Suprapubic skin (tissue), 3 donors: Measurements from ENCODE around the gene FRMD4A.
"Not testable (repeated sequence)": the region's sequence is repeated elsewhere in the genome, so short reads cannot be mapped to it uniquely, and the experiment has no call there.

Source experiments
- POLR2A ChIP-seq, 2 donors: fragments of 450-650 bp; IDR thresholded peaks; one replicate each; pipeline ENCODE4 v1.6.1; 2017; ENCODE audit warnings: antibody characterized with exemption in 2 of 2, mild to moderate bottlenecking in 2 of 2, moderate library complexity in 2 of 2
- TF ChIP-seq, protein P1 (sequence below), 2 donors: fragments of 200-600 bp in 1 of 2; fragments of 450-650 bp in 1 of 2; sonication (generic) in 1 of 2; IDR thresholded peaks; one replicate each; pipeline ENCODE4 v1.5.1; 2016 to 2019; ENCODE audit warnings: antibody characterized with exemption in 2 of 2, mild to moderate bottlenecking in 1 of 2, moderate library complexity in 1 of 2

GRCh38 chr10:14228798-14229197 lies 101.9 kb downstream of the FRMD4A start:
- not testable (repeated sequence) for TF ChIP-seq POLR2A (IDR thresholded peaks at IDR 0.05)
- TF ChIP-seq, protein P1, sequence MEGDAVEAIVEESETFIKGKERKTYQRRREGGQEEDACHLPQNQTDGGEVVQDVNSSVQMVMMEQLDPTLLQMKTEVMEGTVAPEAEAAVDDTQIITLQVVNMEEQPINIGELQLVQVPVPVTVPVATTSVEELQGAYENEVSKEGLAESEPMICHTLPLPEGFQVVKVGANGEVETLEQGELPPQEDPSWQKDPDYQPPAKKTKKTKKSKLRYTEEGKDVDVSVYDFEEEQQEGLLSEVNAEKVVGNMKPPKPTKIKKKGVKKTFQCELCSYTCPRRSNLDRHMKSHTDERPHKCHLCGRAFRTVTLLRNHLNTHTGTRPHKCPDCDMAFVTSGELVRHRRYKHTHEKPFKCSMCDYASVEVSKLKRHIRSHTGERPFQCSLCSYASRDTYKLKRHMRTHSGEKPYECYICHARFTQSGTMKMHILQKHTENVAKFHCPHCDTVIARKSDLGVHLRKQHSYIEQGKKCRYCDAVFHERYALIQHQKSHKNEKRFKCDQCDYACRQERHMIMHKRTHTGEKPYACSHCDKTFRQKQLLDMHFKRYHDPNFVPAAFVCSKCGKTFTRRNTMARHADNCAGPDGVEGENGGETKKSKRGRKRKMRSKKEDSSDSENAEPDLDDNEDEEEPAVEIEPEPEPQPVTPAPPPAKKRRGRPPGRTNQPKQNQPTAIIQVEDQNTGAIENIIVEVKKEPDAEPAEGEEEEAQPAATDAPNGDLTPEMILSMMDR (IDR thresholded peaks at IDR 0.05) = not testable (repeated sequence)
